Left renal cortex interstitium (tissue), 4 donors: ENCODE data around the gene HLA-DQA2. TPM values are rescaled to one million over a fixed set of nuclear protein-coding genes. Genes with fewer than 3 reads are reported as not detected.
A peak's percentile ranks its signal among the peaks of the same experiment; 100 is the strongest.
"Not testable (repeated sequence)": the region's sequence is repeated elsewhere in the genome, so short reads cannot be mapped to it uniquely, and the experiment has no call there.

Source experiments
- DNase-seq, 4 donors: peaks; one replicate each; pipeline ENCODE4 v3.0.0-alpha.2; 2013; ENCODE audit warnings: low read depth in 4 of 4, low spot score in 2 of 4, missing footprints in 1 of 4
- polyA plus RNA-seq, 4 donors: library from polyadenylated mRNA; unstranded; fragments of 120-200 nt; gene quantifications; one replicate each; pipeline ENCODE4 v1.2.1, GENCODE V29; 2013; ENCODE audit not compliant: insufficient read length in 4 of 4

Gene HLA-DQA2
- polyA plus RNA-seq, 4 donors = 0.16 to 0.21 TPM; not detected in 2

DNA sequence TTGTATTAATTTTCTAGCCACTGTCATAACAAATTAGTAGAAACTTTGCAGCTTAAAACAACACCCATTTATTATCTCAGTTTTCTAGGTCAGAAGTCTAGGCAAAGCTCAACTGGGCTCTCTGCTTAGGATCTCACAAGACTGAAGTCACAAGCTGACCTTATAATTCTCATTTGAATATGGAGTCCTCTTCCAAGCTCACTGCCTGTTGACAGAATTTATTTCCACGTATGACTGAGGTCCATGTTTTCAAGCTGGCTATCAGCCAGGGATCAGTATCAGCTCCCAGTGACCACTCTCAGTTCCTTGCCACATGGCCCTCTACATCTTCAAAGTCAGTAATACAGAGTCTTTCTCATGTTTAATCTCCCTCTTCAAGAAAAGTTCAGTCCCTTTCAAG is 33.9 kb downstream of the HLA-DQA2 start:
- DNase-seq = no peak

DNA sequence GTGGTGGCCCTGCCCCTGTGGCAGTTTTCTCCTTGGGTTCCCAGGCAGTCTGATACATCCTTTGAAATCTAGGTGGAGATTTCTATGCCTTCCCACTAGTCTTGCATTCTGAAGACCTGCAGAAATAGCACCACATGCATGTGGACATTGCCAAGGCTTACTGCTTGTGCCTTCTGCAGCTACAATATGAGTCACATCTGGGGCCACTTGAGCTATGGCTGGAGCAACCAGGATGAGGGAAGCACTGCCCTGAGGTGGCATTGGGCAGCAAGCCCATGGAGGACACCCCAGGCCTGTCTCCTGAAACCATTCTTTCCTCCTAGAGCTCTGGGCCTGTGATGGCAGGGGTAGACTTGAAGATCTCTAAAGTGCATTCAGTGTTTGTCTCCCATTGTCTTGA is 37.8 kb downstream of the HLA-DQA2 start:
- no peak for DNase-seq

GRCh38 chr6:32782923-32783322 is 41.7 kb downstream of the HLA-DQA2 start:
- not testable (repeated sequence) for DNase-seq

DNA sequence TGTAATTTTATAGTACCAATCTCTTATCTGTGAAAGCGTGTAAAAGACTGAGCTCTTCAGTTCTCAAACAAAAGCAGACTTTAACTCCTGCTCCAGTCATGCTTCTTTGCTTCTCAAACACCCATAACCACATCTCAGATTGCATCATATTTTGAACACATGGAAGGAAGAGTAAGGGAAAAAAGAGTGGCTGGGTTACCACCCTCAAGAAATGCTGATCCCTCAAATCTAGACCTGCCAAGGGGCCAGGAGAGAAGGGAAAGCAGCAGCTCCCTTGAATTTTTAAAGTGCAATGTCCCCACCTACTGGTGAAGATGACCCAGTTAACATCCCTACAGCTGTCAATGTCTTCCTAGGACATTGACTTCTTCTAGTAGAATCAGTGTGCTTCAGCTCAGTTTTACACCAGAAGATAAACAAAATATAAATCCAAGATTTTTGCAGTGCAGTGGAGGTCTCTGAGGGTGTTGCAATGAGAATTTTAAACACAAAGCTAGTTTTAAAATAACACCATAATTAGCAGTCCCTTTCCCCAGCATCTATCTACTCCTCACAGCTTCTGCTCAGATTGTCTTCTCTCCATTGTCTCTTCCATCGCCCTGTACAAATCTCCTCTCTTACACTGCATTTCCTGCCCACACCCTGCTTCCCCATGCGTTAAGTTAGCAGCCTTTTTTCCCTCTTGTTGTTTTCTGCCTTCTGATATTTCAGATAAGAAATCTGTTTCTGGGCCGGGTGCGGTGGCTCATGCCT is 44.8 kb downstream of the HLA-DQA2 start:
- peak; percentile 27 to 55 (median 38) for DNase-seq

DNA sequence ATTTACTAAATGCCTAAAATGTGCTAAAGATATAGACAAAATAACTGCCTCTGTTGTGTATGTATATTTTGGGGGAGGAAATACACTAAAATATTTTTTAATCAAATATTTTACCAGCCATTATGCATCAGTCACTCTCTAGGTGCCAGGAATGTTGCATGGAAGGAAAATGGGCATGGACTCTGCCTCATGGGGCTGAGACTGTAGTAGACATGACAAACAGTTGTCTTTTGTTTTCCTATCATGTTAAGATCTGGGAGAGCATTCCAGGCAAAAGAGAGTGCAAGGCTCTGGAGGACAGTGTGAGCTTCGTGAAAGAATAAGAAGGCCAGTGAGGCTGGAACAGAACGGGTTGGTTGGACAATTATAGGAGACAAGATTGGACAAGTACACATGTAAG is 49.1 kb downstream of the HLA-DQA2 start:
- DNase-seq = no peak

DNA sequence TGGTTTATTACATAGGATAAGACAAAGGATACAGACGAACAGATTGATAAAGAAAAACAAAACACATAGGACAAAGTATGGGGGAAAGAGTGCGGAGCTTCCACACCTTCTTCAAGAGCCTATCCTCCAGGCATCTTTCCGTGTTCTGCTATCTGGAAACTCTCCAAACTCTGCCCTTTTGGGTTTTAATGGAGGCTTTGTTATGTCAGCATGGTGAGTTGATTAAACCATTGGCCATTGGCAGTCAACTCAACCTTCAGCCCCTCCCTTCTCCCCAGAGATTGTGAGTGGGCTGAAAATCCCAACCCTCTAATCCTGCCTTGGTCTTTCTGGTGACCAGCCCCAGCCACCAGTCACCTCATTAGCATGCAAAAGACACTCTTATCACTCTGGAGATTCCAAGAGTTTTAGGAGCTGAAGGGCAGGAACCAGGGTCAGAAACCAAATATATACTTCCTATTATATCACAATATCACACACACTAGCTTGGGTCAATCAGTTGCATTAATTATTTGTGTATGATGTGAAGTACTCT is 51.8 kb downstream of the HLA-DQA2 start:
- no peak for DNase-seq

DNA sequence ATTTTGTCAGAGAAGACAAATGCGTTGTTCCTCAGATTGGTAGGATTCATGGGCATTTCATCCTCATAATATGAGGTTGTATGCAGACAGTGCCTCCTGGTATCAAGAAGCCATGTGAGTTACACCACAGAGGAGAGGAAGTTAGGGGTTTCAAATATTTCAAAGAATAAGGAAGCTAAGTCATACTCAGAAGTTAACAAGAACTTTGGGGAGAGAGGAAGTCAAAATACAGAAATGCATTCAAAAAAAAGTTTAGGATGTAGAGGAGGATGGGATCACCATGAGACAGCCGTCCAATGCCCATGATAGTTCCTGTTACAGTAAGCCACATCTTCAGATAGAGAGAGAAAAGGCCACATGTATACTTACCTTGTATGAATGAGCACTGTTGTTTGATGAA is 53.3 kb downstream of the HLA-DQA2 start:
- DNase-seq = no peak

Other genes starting within 250 kb of the HLA-DQA2 start
- gene HLA-DRB5, start 211.1 kb upstream of the HLA-DQA2 start, polyA plus RNA-seq = 10 to 100 TPM in 3 of 4 donors, 1 to 10 TPM in 1; 8.3 to 46.3 (median 13.8) TPM
- 10 to 100 TPM; 23.8 to 58.8 (median 50.9) TPM for gene HLA-DRB1, start 151.5 kb upstream of the HLA-DQA2 start, polyA plus RNA-seq
- gene HLA-DQA1, start 104.0 kb upstream of the HLA-DQA2 start, polyA plus RNA-seq = 1 to 10 TPM; 2.6 to 5.7 (median 3.8) TPM
- 10 to 100 TPM in 1 of 4 donors, 1 to 10 TPM in 3; 3.8 to 11.9 (median 7.3) TPM for gene HLA-DQB1, start 74.7 kb upstream of the HLA-DQA2 start, polyA plus RNA-seq
- gene HLA-DQB2, start 22.1 kb downstream of the HLA-DQA2 start, polyA plus RNA-seq = 1 to 10 TPM in 3 of 4 donors, not detected in 1; 1.0 to 1.6 (median 1.2) TPM
- under 1 TPM in 3 of 4 donors, not detected in 1; 0.14 to 0.21 (median 0.17) TPM for gene HLA-DOB, start 75.6 kb downstream of the HLA-DQA2 start, polyA plus RNA-seq
- 10 to 100 TPM; 12.6 to 17.4 (median 13.1) TPM for gene TAP2, start 97.3 kb downstream of the HLA-DQA2 start, polyA plus RNA-seq
- 10 to 100 TPM; 17.9 to 27.3 (median 24.3) TPM for gene PSMB8, start 102.7 kb downstream of the HLA-DQA2 start, polyA plus RNA-seq
- gene TAP1, start 112.3 kb downstream of the HLA-DQA2 start, polyA plus RNA-seq = 10 to 100 TPM in 3 of 4 donors, 1 to 10 TPM in 1; 9.2 to 11.9 (median 11.8) TPM
- gene PSMB9, start 112.8 kb downstream of the HLA-DQA2 start, polyA plus RNA-seq = 1 to 10 TPM; 4.4 to 8.4 (median 7.7) TPM
- gene HLA-DMB, start 199.6 kb downstream of the HLA-DQA2 start, polyA plus RNA-seq = 10 to 100 TPM; 67.0 to 71.1 (median 68.7) TPM
- 10 to 100 TPM; 13.3 to 19.3 (median 16.9) TPM for gene HLA-DMA, start 211.7 kb downstream of the HLA-DQA2 start, polyA plus RNA-seq
- 100 to 1,000 TPM; 272 to 341 (median 317) TPM for gene BRD2, start 227.2 kb downstream of the HLA-DQA2 start, polyA plus RNA-seq